Transverse colon (tissue), 4 donors: ENCODE data around the gene C16orf54.

ENCODE experiments used
- CTCF ChIP-seq, 5 experiments: fragments of 200-600 bp in 3 of 5; fragments of 450-650 bp in 2 of 5; sonication (generic) in 3 of 5; IDR thresholded peaks; 1 replicate in 2 of 5; 2 replicates in 3 of 5; pipeline ENCODE4 v1.5.1; 2016 to 2017; ENCODE audit warnings: antibody characterized with exemption in 5 of 5, inconsistent platforms in 3 of 5, mild to moderate bottlenecking in 2 of 5, moderate library complexity in 1 of 5
- EP300 ChIP-seq: sonication (generic); formaldehyde crosslinking; IDR thresholded peaks from one replicate; pipeline ENCODE4 v1.6.1; 2017; ENCODE audit warnings: antibody characterized with exemption, low read depth
- POLR2AphosphoS5 ChIP-seq, 3 donors: sonication (generic); formaldehyde crosslinking; IDR thresholded peaks; one replicate each; pipeline ENCODE4 v1.6.1; 2016; ENCODE audit warnings: antibody characterized with exemption in 3 of 3

GRCh38 chr16:29742683-29743275 lies 3.0 kb downstream of the C16orf54 start:
- TF ChIP-seq CTCF (IDR thresholded peaks at IDR 0.05) (no peak), EP300 (no peak), POLR2AphosphoS5 (IDR thresholded peaks at IDR 0.05) (no peak)
